ENCODE results near the gene PCDHGA5. TPM values are rescaled to one million over a fixed set of nuclear protein-coding genes. Genes with fewer than 3 reads are reported as not detected.

PCDHGA5 gene
- total and polyA plus RNA-seq, 2 of the 8 experiments (the other 6 are each of a cell fraction or from before 2014, with no cell fraction given), result 1.1 to 1.3 TPM

- no peak for TF ChIP-seq ATF3 (IDR thresholded peaks at IDR 0.05; ENCODE audit: insufficient read depth, low read depth, low read length)
- TF ChIP-seq HDAC6 (IDR thresholded peaks at IDR 0.05; ENCODE audit: low read depth, low read length), result no peak
- no peak for TF ChIP-seq RNF2 (IDR thresholded peaks at IDR 0.05; ENCODE audit: borderline replicate concordance, low read depth, low read length, missing control alignments, poor library complexity, severe bottlenecking)
- TF ChIP-seq CHD2 (IDR thresholded peaks at IDR 0.05; ENCODE audit: low read length), result no peak
- TF ChIP-seq TAF7 (optimal IDR thresholded peaks at IDR 0.05; ENCODE audit: borderline replicate concordance, low read depth, low read length), result no peak
Observed at GRCh38 chr5:141382469-141383294, 18.7 kb downstream of the PCDHGA5 start, which contains the start of gene PCDHGA7 (continued).

All from H1 (cell line).